BLaER1 (cell line): ENCODE data around the gene TMED9.

ENCODE experiments used
- H3K27ac ChIP-seq: shearing (Covaris generic); formaldehyde crosslinking; 2 replicates; pipeline ENCODE4 v1.8.1; 2022
- H3K27me3 ChIP-seq: shearing (Covaris generic); formaldehyde crosslinking; 2 replicates; pipeline ENCODE4 v1.8.1; 2022
- H3K36me3 ChIP-seq: shearing (Covaris generic); formaldehyde crosslinking; 2 replicates; pipeline ENCODE4 v1.8.1; 2022
- H3K4me1 ChIP-seq: shearing (Covaris generic); formaldehyde crosslinking; 2 replicates; pipeline ENCODE4 v1.8.1; 2022
- H3K4me2 ChIP-seq: shearing (Covaris generic); formaldehyde crosslinking; 2 replicates; pipeline ENCODE4 v1.8.1; 2022
- H3K4me3 ChIP-seq: shearing (Covaris generic); formaldehyde crosslinking; 2 replicates; pipeline ENCODE4 v1.8.1; 2022
- H3K9ac ChIP-seq: shearing (Covaris generic); formaldehyde crosslinking; 2 replicates; pipeline ENCODE4 v1.8.1; 2022
- H3K9me3 ChIP-seq: shearing (Covaris generic); formaldehyde crosslinking; 2 replicates; pipeline ENCODE4 v1.8.1; 2022
- H4K20me1 ChIP-seq: shearing (Covaris generic); formaldehyde crosslinking; 2 replicates; pipeline ENCODE4 v1.8.1; 2022
- Cebpa-rat ChIP-seq: shearing (Covaris generic); IDR thresholded peaks from 2 replicates; pipeline ENCODE4 v1.8.1; 2022

TMED9 gene

GRCh38 chr5:177592010-177592834 lies at the start of gene TMED9:
Gene TMED9, plus strand, starts transcription at chr5:177592203. Its CDS starts 12 bp downstream, at chr5:177592215.
- H3K4me3 ChIP-seq, result peak within 1 kb of the TSS; percentile 84
- no peaks in the 10 kb centered on the region for H3K27me3 ChIP-seq
- peak within 1 kb of the TSS; percentile 88 for H3K27ac ChIP-seq
- no peaks in the 10 kb centered on the region for H3K9me3 ChIP-seq
- TF ChIP-seq Cebpa-rat, result no peak
- H3K36me3 ChIP-seq, result peaks cover 39% of the 10 kb centered on the region
- H3K4me2 ChIP-seq, result peak within 1 kb of the TSS; percentile 77
- H4K20me1 ChIP-seq, result peaks cover 36% of the 10 kb centered on the region
- H3K9ac ChIP-seq, result peak within 1 kb of the TSS; percentile 91
- peaks cover 18% of the 10 kb centered on the region for H3K4me1 ChIP-seq

- Histone ChIP-seq H3K27me3 (no peaks in the 10 kb centered on the region), H3K36me3 (peaks cover 87% of the 10 kb centered on the region), H3K9ac (no peak overlapping the region), H3K27ac (no peak overlapping the region), H4K20me1 (peaks cover 99% of the 10 kb centered on the region), H3K9me3 (no peaks in the 10 kb centered on the region), H3K4me1 (peaks cover 19% of the 10 kb centered on the region), H3K4me3 (no peak overlapping the region), H3K4me2 (no peak overlapping the region)
- TF ChIP-seq Cebpa-rat, result no peak
Measured at GRCh38 chr5:177542816-177543465, 49.1 kb upstream of the TMED9 start.

- Histone ChIP-seq H4K20me1 (peaks cover 99% of the 10 kb centered on the region), H3K36me3 (peaks cover 83% of the 10 kb centered on the region), H3K9ac (no peak overlapping the region), H3K4me3 (no peak overlapping the region), H3K4me1 (peaks cover 32% of the 10 kb centered on the region), H3K9me3 (no peaks in the 10 kb centered on the region), H3K4me2 (0 out of 2 replicates have a peak overlapping the region, but pooled peaks have one; percentile 3), H3K27me3 (no peaks in the 10 kb centered on the region), H3K27ac (no peak overlapping the region)
- TF ChIP-seq Cebpa-rat, result no peak
Measured at GRCh38 chr5:177545487-177546257, 46.3 kb upstream of the TMED9 start.

GRCh38 chr5:177546258-177546741 lies 45.7 kb upstream of the TMED9 start:
- Histone ChIP-seq H3K4me2 (no peak overlapping the region), H3K27ac (no peak overlapping the region), H4K20me1 (peaks cover 99% of the 10 kb centered on the region), H3K4me3 (no peak overlapping the region), H3K4me1 (peaks cover 34% of the 10 kb centered on the region), H3K36me3 (peaks cover 83% of the 10 kb centered on the region), H3K9me3 (no peaks in the 10 kb centered on the region), H3K27me3 (no peaks in the 10 kb centered on the region), H3K9ac (no peak overlapping the region)
- no peak for TF ChIP-seq Cebpa-rat

GRCh38 chr5:177547736-177548135 lies 44.3 kb upstream of the TMED9 start:
- TF ChIP-seq Cebpa-rat, result no peak
- Histone ChIP-seq H3K4me2 (no peak overlapping the region), H3K27ac (no peak overlapping the region), H4K20me1 (peaks cover 99% of the 10 kb centered on the region), H3K4me3 (no peak overlapping the region), H3K27me3 (no peaks in the 10 kb centered on the region), H3K9ac (no peak overlapping the region), H3K9me3 (no peaks in the 10 kb centered on the region), H3K4me1 (peaks cover 41% of the 10 kb centered on the region), H3K36me3 (peaks cover 83% of the 10 kb centered on the region)

GRCh38 chr5:177548495-177548894 lies 43.5 kb upstream of the TMED9 start:
- peaks cover 99% of the 10 kb centered on the region for H4K20me1 ChIP-seq
- H3K4me2 ChIP-seq, result no peak overlapping the region
- no peak for TF ChIP-seq Cebpa-rat
- no peak overlapping the region for H3K9ac ChIP-seq
- H3K36me3 ChIP-seq, result peaks cover 78% of the 10 kb centered on the region
- no peak overlapping the region for H3K4me3 ChIP-seq
- H3K27me3 ChIP-seq, result no peaks in the 10 kb centered on the region
- H3K9me3 ChIP-seq, result no peaks in the 10 kb centered on the region
- H3K4me1 ChIP-seq, result peaks cover 49% of the 10 kb centered on the region
- H3K27ac ChIP-seq, result no peak overlapping the region

GRCh38 chr5:177550122-177550521 lies 41.9 kb upstream of the TMED9 start:
- H3K4me1 ChIP-seq, result peaks cover 53% of the 10 kb centered on the region
- H4K20me1 ChIP-seq, result peaks cover 90% of the 10 kb centered on the region
- H3K4me3 ChIP-seq, result no peak overlapping the region
- no peak overlapping the region for H3K4me2 ChIP-seq
- TF ChIP-seq Cebpa-rat, result no peak
- no peak overlapping the region for H3K27ac ChIP-seq
- H3K9me3 ChIP-seq, result no peaks in the 10 kb centered on the region
- peaks cover 70% of the 10 kb centered on the region for H3K36me3 ChIP-seq
- no peak overlapping the region for H3K9ac ChIP-seq
- no peaks in the 10 kb centered on the region for H3K27me3 ChIP-seq

GRCh38 chr5:177552839-177553455 lies 39.1 kb upstream of the TMED9 start:
- Histone ChIP-seq H4K20me1 (peaks cover 62% of the 10 kb centered on the region), H3K27ac (peak overlapping the region; percentile 92)
- no peak for TF ChIP-seq Cebpa-rat

More at GRCh38 chr5:177552839-177553455, 39.1 kb upstream of the TMED9 start:
- Histone ChIP-seq H3K9me3 (no peaks in the 10 kb centered on the region), H3K4me2 (peak overlapping the region; percentile 92), H3K4me1 (peaks cover 38% of the 10 kb centered on the region), H3K4me3 (peak overlapping the region; percentile 97), H3K9ac (peak overlapping the region; percentile 94), H3K36me3 (peaks cover 47% of the 10 kb centered on the region), H3K27me3 (no peaks in the 10 kb centered on the region)
